Measurements from ENCODE around the gene CSF3R. TPM values are rescaled to one million over a fixed set of nuclear protein-coding genes. Genes with fewer than 3 reads are reported as not detected.
A peak's percentile ranks its signal among the peaks of the same experiment; 100 is the strongest.

CSF3R gene
- total RNA-seq, 1 experiment from 2014 or later, result not detected

- H3K23ac ChIP-seq (ENCODE audit: insufficient read length, low read depth, low read length), result no peak overlapping the region
- Mint-ChIP-seq H3K4me1 (peaks cover 25% of the 10 kb centered on the region in 2 experiments), H3K27ac (peak overlapping the region in 2 of 3 experiments; percentile 28 to 68; a peak in 3 of 7 replicates), H3K4me3 (no peak overlapping the region; a peak in 1 of 5 replicates), H3K36me3 (ENCODE audit: insufficient read depth in 1 of 3, low read depth in 3 of 3) (no peaks in the 10 kb centered on the region), H3K27me3 (ENCODE audit: low read depth) (no peaks in the 10 kb centered on the region), H3K9me3 (no peaks in the 10 kb centered on the region)
- H4K8ac ChIP-seq (replicated peaks; ENCODE audit: insufficient read length, low read depth, low read length), result no peak overlapping the region
- H4K20me1 ChIP-seq (ENCODE audit: control insufficient read depth, insufficient read depth, insufficient read length), result no peaks in the 10 kb centered on the region
- no CpG with 5 or more reads among the region's 12 CpGs for WGBS (ENCODE audit: extremely low coverage, insufficient read length, low lambda C conversion rate)
- no peak overlapping the region for H3K27ac ChIP-seq (ENCODE audit: insufficient read length, low read depth, low read length)
- H3K4me1 ChIP-seq (ENCODE audit: insufficient read depth, low read length), result peaks cover 8% of the 10 kb centered on the region; the same call in 1 of the 2 replicates
- no peak overlapping the region for H3K4me2 ChIP-seq (ENCODE audit: insufficient read depth, insufficient read length, low read length)
- no peak overlapping the region for H3K56ac ChIP-seq (ENCODE audit: insufficient read length, low read depth, low read length)
- no peak overlapping the region for H4K5ac ChIP-seq (ENCODE audit: insufficient read length, low read depth, low read length)
- TF ChIP-seq, protein P1, sequence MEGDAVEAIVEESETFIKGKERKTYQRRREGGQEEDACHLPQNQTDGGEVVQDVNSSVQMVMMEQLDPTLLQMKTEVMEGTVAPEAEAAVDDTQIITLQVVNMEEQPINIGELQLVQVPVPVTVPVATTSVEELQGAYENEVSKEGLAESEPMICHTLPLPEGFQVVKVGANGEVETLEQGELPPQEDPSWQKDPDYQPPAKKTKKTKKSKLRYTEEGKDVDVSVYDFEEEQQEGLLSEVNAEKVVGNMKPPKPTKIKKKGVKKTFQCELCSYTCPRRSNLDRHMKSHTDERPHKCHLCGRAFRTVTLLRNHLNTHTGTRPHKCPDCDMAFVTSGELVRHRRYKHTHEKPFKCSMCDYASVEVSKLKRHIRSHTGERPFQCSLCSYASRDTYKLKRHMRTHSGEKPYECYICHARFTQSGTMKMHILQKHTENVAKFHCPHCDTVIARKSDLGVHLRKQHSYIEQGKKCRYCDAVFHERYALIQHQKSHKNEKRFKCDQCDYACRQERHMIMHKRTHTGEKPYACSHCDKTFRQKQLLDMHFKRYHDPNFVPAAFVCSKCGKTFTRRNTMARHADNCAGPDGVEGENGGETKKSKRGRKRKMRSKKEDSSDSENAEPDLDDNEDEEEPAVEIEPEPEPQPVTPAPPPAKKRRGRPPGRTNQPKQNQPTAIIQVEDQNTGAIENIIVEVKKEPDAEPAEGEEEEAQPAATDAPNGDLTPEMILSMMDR (conservative IDR thresholded peaks at IDR 0.05), result no peak
- no peak overlapping the region for H2BK15ac ChIP-seq (ENCODE audit: low read depth, low read length)
- H2BK12ac ChIP-seq (ENCODE audit: insufficient read length, low read depth, low read length), result no peak overlapping the region
- H3K4ac ChIP-seq (ENCODE audit: low read depth, low read length), result no peak overlapping the region
- H3K14ac ChIP-seq (ENCODE audit: insufficient read depth, low read length), result no peak overlapping the region
- no peak overlapping the region for H3K18ac ChIP-seq (ENCODE audit: insufficient read length, low read depth, low read length)
- no peak overlapping the region for H2BK5ac ChIP-seq (ENCODE audit: insufficient read length, low read length)
- H3K79me2 ChIP-seq (ENCODE audit: insufficient read depth, low read length), result no peaks in the 10 kb centered on the region
- no peak overlapping the region for H2BK20ac ChIP-seq (ENCODE audit: low read depth, low read length, poor library complexity, severe bottlenecking)
- no peak for DNase-seq
- H3K9ac ChIP-seq (ENCODE audit: extremely low read depth, insufficient read length, low read length), result no peak overlapping the region
- no peak overlapping the region for H4K91ac ChIP-seq (ENCODE audit: insufficient read length, low read depth, low read length)
- no peaks in the 10 kb centered on the region for H3K79me1 ChIP-seq (ENCODE audit: insufficient read depth, low read depth, low read length, poor library complexity, severe bottlenecking)
- H2AK5ac ChIP-seq (ENCODE audit: insufficient read length, low read length), result no peak overlapping the region
- no peak overlapping the region for H2AFZ ChIP-seq (ENCODE audit: low read length)
- no peaks in the 10 kb centered on the region for H3K27me3 ChIP-seq (ENCODE audit: insufficient read depth, low read length)
- no peak overlapping the region for H2BK120ac ChIP-seq (ENCODE audit: low read depth, low read length, poor library complexity, severe bottlenecking)
- H3K23me2 ChIP-seq (ENCODE audit: insufficient read length, low read depth, low read length, poor library complexity, severe bottlenecking), result no peaks in the 10 kb centered on the region
- H3T11ph ChIP-seq (ENCODE audit: low read length), result no peak overlapping the region
- H3K9me3 ChIP-seq (ENCODE audit: control insufficient read depth, low read depth, low read length), result no peaks in the 10 kb centered on the region
Observed at GRCh38 chr1:36520771-36521420, 38.2 kb upstream of the CSF3R start.

All from H9 (cell line).